ENCODE measurements around the gene RNASE7.

DNA sequence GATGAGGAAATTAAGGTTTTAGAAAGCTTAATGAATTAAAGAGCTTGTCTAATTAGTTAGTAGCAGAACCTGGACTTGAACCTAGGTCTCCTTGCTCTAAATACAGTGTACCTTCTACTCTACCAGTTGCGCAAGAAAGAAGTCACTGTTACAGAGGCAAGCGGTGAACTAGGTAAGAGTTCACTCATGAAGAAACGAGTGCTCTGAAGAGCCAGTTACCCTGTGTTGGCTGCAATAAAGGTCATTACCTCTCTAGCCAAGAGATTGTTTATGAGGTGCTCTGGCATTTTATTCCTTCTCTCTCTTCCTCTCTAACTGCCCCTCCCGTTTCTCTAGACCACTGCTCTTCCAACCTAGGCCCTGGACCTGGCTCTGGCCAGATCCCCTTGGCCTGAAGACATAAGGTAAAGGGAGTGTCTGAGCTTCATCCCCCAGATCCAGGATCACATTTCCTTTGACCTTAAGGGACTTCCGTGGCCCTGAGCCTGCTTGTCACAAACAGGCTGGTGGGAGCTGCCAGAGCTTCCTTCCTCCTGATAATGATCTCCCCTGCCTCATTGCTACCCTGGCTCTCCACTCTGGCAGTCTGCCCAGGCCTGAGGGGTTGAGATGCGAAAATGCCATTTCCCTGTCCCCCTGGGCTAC, 1.9 kb downstream of the RNASE7 start:
- no peak for TF ChIP-seq TAF1 (IDR thresholded peaks at IDR 0.05; ENCODE audit: borderline replicate concordance, low read depth, low read length)
- no peak for TF ChIP-seq POLR2AphosphoS5 (IDR thresholded peaks at IDR 0.05; ENCODE audit: low read depth, low read length)
